Inflammatory macrophage (primary cell): ENCODE data around the gene SH3GL3.

ENCODE experiments used
- DNase-seq, 2 donors: peaks; one replicate each; pipeline ENCODE4 v3.0.0-alpha.2; 2020 to 2022
- total RNA-seq, 18 experiments: gene quantifications; one replicate each; lab custom pipeline; 2026; ENCODE audit warnings: mixed read lengths in 6 of 18, inconsistent platforms in 2 of 18; lab: John Stamatoyannopoulos, UW

The SH3GL3 gene, protein sequence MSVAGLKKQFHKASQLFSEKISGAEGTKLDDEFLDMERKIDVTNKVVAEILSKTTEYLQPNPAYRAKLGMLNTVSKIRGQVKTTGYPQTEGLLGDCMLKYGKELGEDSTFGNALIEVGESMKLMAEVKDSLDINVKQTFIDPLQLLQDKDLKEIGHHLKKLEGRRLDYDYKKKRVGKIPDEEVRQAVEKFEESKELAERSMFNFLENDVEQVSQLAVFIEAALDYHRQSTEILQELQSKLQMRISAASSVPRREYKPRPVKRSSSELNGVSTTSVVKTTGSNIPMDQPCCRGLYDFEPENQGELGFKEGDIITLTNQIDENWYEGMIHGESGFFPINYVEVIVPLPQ
- 0 to 0.41 (median 0) reads per million in 18 experiments for total RNA-seq

- DNase-seq, result peak; percentile 49 to 58
Measured at GRCh38 chr15:83446904-83447709, at the start of gene SH3GL3. SH3GL3 (plus strand) TSS chr15:83447341; CDS start chr15:83447534, 193 bp downstream.

- no peak for DNase-seq
Measured at GRCh38 chr15:83398626-83399025, 48.5 kb upstream of the SH3GL3 start.

DNA sequence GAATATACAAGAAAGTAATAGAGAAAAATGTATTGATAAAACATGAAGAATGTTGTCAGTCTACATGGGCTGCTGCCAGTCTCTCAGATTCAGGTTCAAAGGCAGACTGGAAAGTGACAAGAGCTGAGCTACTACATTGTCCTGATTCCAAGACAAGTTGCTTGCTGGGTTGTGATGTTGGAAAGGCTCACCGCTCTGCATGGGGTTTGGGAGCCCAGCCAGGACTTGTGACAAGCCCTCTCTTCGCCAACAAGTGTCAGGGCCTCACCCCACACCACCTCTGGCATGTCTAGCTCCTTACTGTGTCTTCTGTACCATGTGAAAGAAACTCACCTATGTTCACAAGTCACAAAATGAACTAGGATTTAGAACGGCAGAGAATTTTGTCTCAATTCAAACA is 43.0 kb upstream of the SH3GL3 start:
- DNase-seq, result no peak

DNA sequence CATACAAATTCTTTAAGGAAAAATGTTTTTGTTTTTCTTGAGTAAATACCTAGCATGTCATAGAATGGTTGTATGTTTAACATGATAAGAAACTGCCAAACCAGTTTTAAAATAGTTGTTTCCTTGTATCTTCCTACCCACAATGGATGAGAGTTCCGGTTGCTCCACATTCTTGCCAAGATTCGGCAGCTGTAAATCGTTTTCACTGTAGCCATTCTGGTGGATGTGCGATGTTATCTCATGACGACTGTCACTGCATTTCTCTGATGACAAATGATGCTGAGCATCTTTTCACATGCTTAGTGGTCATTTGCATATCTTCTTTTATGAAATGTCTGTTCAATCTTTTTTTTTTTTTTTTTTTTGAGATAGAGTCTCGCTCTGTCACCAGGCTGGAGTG is 36.6 kb upstream of the SH3GL3 start:
- no peak for DNase-seq

- DNase-seq, result no peak
Measured at GRCh38 chr15:83413054-83413719, 34.0 kb upstream of the SH3GL3 start.

GRCh38 chr15:83422081-83422480 is 25.1 kb upstream of the SH3GL3 start:
- DNase-seq, result no peak

GRCh38 chr15:83422541-83422940 is 24.6 kb upstream of the SH3GL3 start:
- DNase-seq, result no peak

GRCh38 chr15:83424101-83424500 is 23.0 kb upstream of the SH3GL3 start:
- no peak for DNase-seq

GRCh38 chr15:83430441-83430840 is 16.7 kb upstream of the SH3GL3 start:
- DNase-seq, result no peak

GRCh38 chr15:83431521-83431920 is 15.6 kb upstream of the SH3GL3 start:
- DNase-seq, result peak in 1 of 2 donors; percentile 8

DNA sequence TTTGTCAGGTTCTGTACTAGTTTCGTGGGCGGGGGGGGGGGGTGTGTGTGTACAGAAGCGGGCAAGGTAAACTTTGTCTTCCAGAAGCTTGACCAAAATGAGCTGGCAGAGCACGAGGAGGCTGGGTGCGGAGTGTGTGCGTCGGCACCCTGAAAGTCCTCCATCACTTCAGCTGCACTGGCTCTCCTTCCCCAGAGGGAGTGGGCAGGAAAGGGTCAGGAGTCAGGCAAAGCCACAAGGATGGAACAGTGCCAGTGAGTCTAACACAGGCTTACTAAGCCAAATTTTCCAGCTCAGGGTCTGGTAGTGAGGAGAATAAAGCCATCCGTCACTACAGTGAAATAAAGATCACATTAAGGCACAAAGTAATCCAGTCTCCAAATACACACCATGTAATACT is 11.9 kb upstream of the SH3GL3 start:
- no peak for DNase-seq

DNA sequence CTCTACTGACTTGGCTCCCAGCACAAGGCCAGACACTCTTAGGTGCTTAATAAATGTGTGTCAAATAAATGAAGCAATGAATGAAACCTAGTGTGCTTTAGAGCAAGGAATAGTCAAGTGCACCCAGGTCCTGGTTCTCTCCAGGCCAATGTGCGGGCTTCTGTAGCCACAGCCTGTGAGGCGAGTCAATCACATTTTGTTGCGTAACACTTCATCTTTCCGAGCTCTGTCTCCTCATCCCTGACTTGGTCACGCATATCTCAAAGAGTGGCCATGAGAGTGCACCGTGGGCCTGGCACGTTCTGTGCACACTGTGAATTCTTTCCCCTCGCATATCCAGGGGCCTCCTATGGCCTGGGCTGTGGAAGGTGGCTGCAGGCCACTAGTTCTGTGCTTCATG is 11.4 kb upstream of the SH3GL3 start:
- DNase-seq, result no peak

DNA sequence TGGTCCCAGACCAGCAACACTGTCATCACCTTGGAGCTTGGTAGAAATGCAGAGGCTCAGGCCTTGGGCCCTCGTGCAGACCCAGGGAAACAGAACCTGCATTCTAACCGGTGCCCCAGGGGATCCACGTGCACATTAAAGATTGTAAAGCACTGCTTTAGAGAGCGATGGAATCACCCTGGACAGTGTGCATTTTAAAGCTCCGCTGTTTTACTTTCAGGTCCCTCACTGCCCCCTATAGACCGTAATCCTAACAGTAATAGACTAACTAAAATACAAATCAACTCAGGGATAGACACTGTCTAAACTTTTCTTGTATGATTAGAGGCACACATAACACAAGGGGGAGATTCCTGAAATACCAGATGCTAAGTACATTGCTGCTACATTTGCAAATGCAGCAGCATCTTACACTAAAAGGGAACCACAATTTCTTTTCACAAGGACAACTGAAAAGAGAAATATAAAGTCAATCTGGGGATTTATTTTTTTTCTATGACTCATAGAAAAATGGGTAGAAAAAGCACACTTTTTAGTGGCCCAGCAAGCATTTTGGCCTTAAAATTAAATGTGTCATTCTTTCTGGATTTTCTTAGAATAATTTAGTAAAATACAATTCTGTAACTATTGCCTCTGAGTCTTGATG is 10.5 kb upstream of the SH3GL3 start:
- DNase-seq, result peak; percentile 27 to 33

GRCh38 chr15:83443076-83443847 is 3.9 kb upstream of the SH3GL3 start:
- DNase-seq, result no peak

- DNase-seq, result no peak
Measured at GRCh38 chr15:83444936-83445335, 2.2 kb upstream of the SH3GL3 start.

GRCh38 chr15:83445643-83446042 is 1.5 kb upstream of the SH3GL3 start:
- no peak for DNase-seq

GRCh38 chr15:83446417-83446816 is 724 bp upstream of the SH3GL3 start:
- no peak for DNase-seq

DNA sequence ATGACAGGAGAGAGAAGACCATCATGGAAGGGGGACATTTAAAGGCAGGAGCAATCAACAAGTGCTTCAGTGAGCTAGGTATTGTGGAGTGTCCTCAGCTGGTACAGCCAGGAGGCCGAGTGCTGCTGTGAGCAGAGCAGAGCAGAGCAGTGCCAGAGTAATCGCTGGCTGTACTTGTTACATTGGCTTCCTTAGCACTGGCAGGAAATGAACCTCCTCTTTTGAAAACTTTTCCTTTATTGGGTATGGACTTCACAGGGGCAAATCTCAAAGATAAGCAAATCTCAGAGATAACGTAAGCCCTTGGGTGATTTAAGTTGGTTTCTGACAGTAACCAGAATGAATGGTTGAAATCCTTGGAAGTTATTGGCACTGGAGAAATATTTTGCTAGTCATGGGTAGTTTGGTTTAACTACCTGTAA is 2.1 kb downstream of the SH3GL3 start:
- no peak for DNase-seq

DNA sequence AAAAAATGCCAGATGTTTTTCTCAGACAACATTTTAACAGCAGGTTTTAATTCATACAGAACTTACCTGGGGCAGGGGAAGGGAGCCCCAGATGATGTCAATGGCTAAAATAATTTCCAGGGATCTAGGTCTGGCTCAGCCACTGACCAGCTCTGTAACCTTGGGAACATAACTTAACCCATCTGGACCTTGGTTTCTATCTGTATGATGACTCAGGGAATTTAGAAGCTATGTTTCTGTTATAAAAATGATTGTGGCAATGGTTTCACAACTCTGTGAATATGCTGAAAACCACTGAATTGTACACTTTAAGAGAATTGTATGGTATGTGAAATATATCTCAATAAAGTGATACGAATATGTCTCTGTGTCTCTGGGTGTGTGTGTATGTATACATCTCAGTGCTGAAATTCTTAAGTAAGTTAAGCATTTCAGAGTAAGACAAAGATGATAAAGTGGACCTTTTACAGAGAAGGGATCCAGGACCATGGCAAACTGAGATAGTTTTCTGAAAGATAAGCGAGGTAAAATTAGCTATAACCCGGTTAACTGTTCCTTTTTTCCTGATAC is 2.9 kb downstream of the SH3GL3 start:
- no peak for DNase-seq

- DNase-seq, result no peak
Measured at GRCh38 chr15:83457149-83457548, 10.0 kb downstream of the SH3GL3 start.

DNA sequence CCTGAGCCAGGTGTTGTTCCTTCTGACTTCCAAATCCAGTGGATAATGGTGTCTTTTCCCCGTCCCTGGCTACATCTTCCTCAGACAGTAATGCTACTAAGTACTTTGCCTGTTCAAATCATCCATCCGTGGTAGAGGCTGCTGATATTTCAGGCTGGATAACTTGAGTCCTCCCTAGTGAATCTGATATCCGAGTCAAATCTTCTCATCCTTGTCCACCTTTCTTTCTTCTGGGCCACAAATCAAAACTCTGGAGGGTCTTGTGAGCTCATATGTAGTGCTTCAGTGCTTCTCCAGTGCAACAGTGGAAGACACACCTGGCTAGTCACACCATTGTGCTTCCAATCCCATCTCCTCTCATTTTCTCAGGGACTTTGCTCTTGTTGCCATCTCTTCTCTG is 11.2 kb downstream of the SH3GL3 start:
- DNase-seq, result no peak

GRCh38 chr15:83462026-83462425 is 14.9 kb downstream of the SH3GL3 start:
- DNase-seq, result no peak
